PC-9 (cell line): ENCODE results near the gene RPL28. TPM values are rescaled to one million over a fixed set of nuclear protein-coding genes. Genes with fewer than 3 reads are reported as not detected.

Experiments
- BruUV-seq: library from RNA; stranded (reverse); fragments of 400-500 nt; replicated peaks from 2 replicates; lab custom pipeline; 2021; lab: Mats Ljungman, UMichigan
- CTCF ChIA-PET: fragments of 300-600 bp; sonication (Branson Sonifier 250); formaldehyde crosslinking; loops from one replicate; lab custom pipeline; 2022; ENCODE audit warnings: antibody characterized with exemption; lab: Charles Lee
- POLR2A ChIA-PET: fragments of 300-600 bp; sonication (Branson Sonifier 250); formaldehyde crosslinking; loops from one replicate; lab custom pipeline; 2022; ENCODE audit warnings: antibody characterized with exemption; ENCODE audit not compliant: unreplicated experiment; lab: Charles Lee
- DNase-seq, 2 experiments: peaks; one replicate each; pipeline versions ENCODE4 v3.0.0 to v3.0.0-alpha.2; 2015 to 2022; ENCODE audit warnings: mixed read lengths in 1 of 2
- H2AFZ ChIP-seq: fragments of 200-600 bp; sonication (generic); 2 replicates; pipeline ENCODE4 v1.8.1; 2017; ENCODE audit warnings: antibody characterized with exemption
- H3F3A ChIP-seq: fragments of 200-600 bp; sonication (generic); 2 replicates; pipeline ENCODE4 v1.8.1; 2017; ENCODE audit warnings: antibody characterized with exemption, mild to moderate bottlenecking, low read depth; ENCODE audit not compliant: insufficient read depth
- H3K27ac ChIP-seq: fragments of 200-600 bp; sonication (generic); 2 replicates; pipeline ENCODE4 v1.6.1; 2016; ENCODE audit warnings: mixed run types
- H3K27me3 ChIP-seq: fragments of 200-600 bp; sonication (generic); 2 replicates; pipeline ENCODE4 v1.6.1; 2016; ENCODE audit warnings: low read depth, mixed run types; ENCODE audit not compliant: insufficient read depth
- H3K36me3 ChIP-seq: fragments of 200-600 bp; sonication (generic); 2 replicates; pipeline ENCODE4 v1.6.1; 2016; ENCODE audit warnings: low read depth, mixed run types
- H3K4me1 ChIP-seq: fragments of 200-600 bp; sonication (generic); replicated peaks from 2 replicates; pipeline ENCODE4 v1.6.1; 2016; ENCODE audit warnings: mixed run types; ENCODE audit not compliant: insufficient read depth
- H3K4me2 ChIP-seq: fragments of 200-600 bp; sonication (generic); 2 replicates; pipeline ENCODE4 v1.6.1; 2017; ENCODE audit warnings: mixed run types
- H3K4me3 ChIP-seq: fragments of 200-600 bp; sonication (generic); 2 replicates; pipeline ENCODE4 v1.6.1; 2016; ENCODE audit warnings: mixed run types
- H3K79me2 ChIP-seq: fragments of 200-600 bp; sonication (generic); 2 replicates; pipeline ENCODE4 v1.6.1; 2017; ENCODE audit warnings: low read depth, mixed run types
- H3K9me2 ChIP-seq: fragments of 200-600 bp; sonication (generic); 2 replicates; pipeline ENCODE4 v1.8.1; 2017; ENCODE audit warnings: mild to moderate bottlenecking; ENCODE audit not compliant: insufficient read depth
- H3K9me3 ChIP-seq: fragments of 200-600 bp; sonication (generic); 2 replicates; pipeline ENCODE4 v1.8.1; 2016; ENCODE audit warnings: low read depth; ENCODE audit not compliant: insufficient read depth
- H4K20me1 ChIP-seq: fragments of 200-600 bp; sonication (generic); 2 replicates; pipeline ENCODE4 v1.8.1; 2017; ENCODE audit not compliant: insufficient read depth
- CTCF ChIP-seq: fragments of 200-600 bp; sonication (generic); conservative IDR thresholded peaks from 2 replicates; pipeline ENCODE4 v1.6.1; 2017; ENCODE audit warnings: mixed run types, antibody characterized with exemption, mild to moderate bottlenecking, moderate library complexity
- EZH2 ChIP-seq: fragments of 200-600 bp; sonication (generic); IDR thresholded peaks from 2 replicates; pipeline ENCODE4 v1.8.0; 2017; ENCODE audit warnings: antibody characterized with exemption, low read depth
- intact Hi-C: fragments of 100-400 bp; cut with micrococcal nuclease; formaldehyde crosslinking; loops from one replicate; pipeline ENCODE4 v1.10.0; 2022; ENCODE audit not compliant: unreplicated experiment
- total RNA-seq: library from RNA; stranded (reverse); gene quantifications from 2 replicates; pipeline ENCODE4 v1.2.3, GENCODE V29; 2021

RPL28 gene
- total RNA-seq, 1 experiment from 2014 or later: 2,433 TPM

GRCh38 chr19:55432241-55432959 lies 46.7 kb downstream of the RPL28 start:
- Histone ChIP-seq H3K9me3 (no peaks in the 10 kb centered on the region), H3K4me1 (no peaks in the 10 kb centered on the region), H3K27ac (no peak overlapping the region), H4K20me1 (no peaks in the 10 kb centered on the region), H3K4me2 (no peak overlapping the region), H3K9me2 (no peaks in the 10 kb centered on the region), H3K27me3 (peaks cover 32% of the 10 kb centered on the region), H3K4me3 (no peak overlapping the region), H2AFZ (no peak overlapping the region), H3K79me2 (no peaks in the 10 kb centered on the region), H3K36me3 (no peaks in the 10 kb centered on the region), H3F3A (peaks cover 18% of the 10 kb centered on the region; the same call in 1 of the 2 replicates)
- TF ChIP-seq CTCF (no peak), EZH2 (no peak)
- BruUV-seq: no TSS peak
- peak in 1 of 2 experiments; percentile 70 for DNase-seq
- ChIA-PET CTCF (no interaction called here), POLR2A (no interaction called here)
- intact Hi-C loops: no loop called here

- intact Hi-C loops: no loop called here
These were observed 47.6 kb downstream of the RPL28 start for GRCh38 chr19:55433292-55433691.

GRCh38 chr19:55434356-55434919 lies 48.7 kb downstream of the RPL28 start:
- peaks cover 19% of the 10 kb centered on the region for H3K27me3 ChIP-seq
- TF ChIP-seq CTCF (no peak), EZH2 (no peak)
- no peak overlapping the region for H3K4me2 ChIP-seq
- intact Hi-C loops: no loop called here
- DNase-seq: no peak
- H3K27ac ChIP-seq: no peak overlapping the region
- no peaks in the 10 kb centered on the region for H3K4me1 ChIP-seq
- no peaks in the 10 kb centered on the region for H3K9me3 ChIP-seq
- ChIA-PET POLR2A (no interaction called here), CTCF (no interaction called here)
- H3F3A ChIP-seq: peaks cover 20% of the 10 kb centered on the region; the same call in 1 of the 2 replicates
- no peak overlapping the region for H2AFZ ChIP-seq
- no peaks in the 10 kb centered on the region for H3K36me3 ChIP-seq
- no peaks in the 10 kb centered on the region for H3K9me2 ChIP-seq
- no peaks in the 10 kb centered on the region for H4K20me1 ChIP-seq
- H3K79me2 ChIP-seq: no peaks in the 10 kb centered on the region
- no peak overlapping the region for H3K4me3 ChIP-seq
- BruUV-seq: no TSS peak

More at GRCh38 chr19:55433292-55433691, 47.6 kb downstream of the RPL28 start:
- no peaks in the 10 kb centered on the region for H3K36me3 ChIP-seq
- TF ChIP-seq EZH2 (no peak), CTCF (no peak)
- no peaks in the 10 kb centered on the region for H3K4me1 ChIP-seq
- no peak overlapping the region for H3K4me2 ChIP-seq
- H3F3A ChIP-seq: peaks cover 18% of the 10 kb centered on the region; the same call in 1 of the 2 replicates
- no TSS peak for BruUV-seq
- peaks cover 29% of the 10 kb centered on the region for H3K27me3 ChIP-seq
- H3K4me3 ChIP-seq: no peak overlapping the region
- DNase-seq: no peak
- H2AFZ ChIP-seq: no peak overlapping the region
- no peaks in the 10 kb centered on the region for H3K9me3 ChIP-seq
- no peaks in the 10 kb centered on the region for H3K9me2 ChIP-seq
- POLR2A ChIA-PET: no interaction called here
- no peak overlapping the region for H3K27ac ChIP-seq
- no peaks in the 10 kb centered on the region for H3K79me2 ChIP-seq
- H4K20me1 ChIP-seq: no peaks in the 10 kb centered on the region
- CTCF ChIA-PET: no interaction called here
